Activated gamma-delta T cell (primary cell): ENCODE data around the gene TAF11L14.

Experiments used
- DNase-seq: peaks from one replicate; lab custom pipeline; 2025; lab: John Stamatoyannopoulos, UW

The TAF11L14 gene

GRCh38 chr5:17679597-17680203 lies 45.4 kb downstream of the TAF11L14 start:
- no peak for DNase-seq

- DNase-seq = no peak
These were observed 46.5 kb downstream of the TAF11L14 start for GRCh38 chr5:17680737-17681136.
